Forelimb muscle (tissue), 1 donor: ENCODE results near the gene MYBPC2. TPM values are rescaled to one million over a fixed set of nuclear protein-coding genes. Genes with fewer than 3 reads are reported as not detected.

Experiments used
- DNase-seq: peaks from one replicate; pipeline ENCODE4 v3.0.0-alpha.2; 2013; ENCODE audit warnings: low read depth
- polyA plus RNA-seq: library from polyadenylated mRNA; unstranded; fragments of 120-200 nt; gene quantifications from one replicate; pipeline ENCODE4 v1.2.1, GENCODE V29; 2013; ENCODE audit not compliant: insufficient read length

MYBPC2 gene
- polyA plus RNA-seq, 1 donor = 67.9 TPM

- DNase-seq = no peak
Observed at GRCh38 chr19:50409347-50409746, 23.3 kb upstream of the MYBPC2 start.

- DNase-seq = no peak
Observed at GRCh38 chr19:50410109-50410508, 22.6 kb upstream of the MYBPC2 start.

GRCh38 chr19:50412419-50412818, 20.3 kb upstream of the MYBPC2 start:
- no peak for DNase-seq

- no peak for DNase-seq
Observed at GRCh38 chr19:50413096-50413495, 19.6 kb upstream of the MYBPC2 start.

GRCh38 chr19:50413531-50413930, 19.2 kb upstream of the MYBPC2 start:
- no peak for DNase-seq

GRCh38 chr19:50414864-50415660, 17.6 kb upstream of the MYBPC2 start:
- DNase-seq = no peak

- DNase-seq = no peak
Observed at GRCh38 chr19:50415661-50416033, 17.0 kb upstream of the MYBPC2 start.

- DNase-seq = no peak
Observed at GRCh38 chr19:50416034-50416977, 16.4 kb upstream of the MYBPC2 start.

GRCh38 chr19:50417111-50418081, 15.3 kb upstream of the MYBPC2 start:
- no peak for DNase-seq

- no peak for DNase-seq
Observed at GRCh38 chr19:50418176-50419021, 14.3 kb upstream of the MYBPC2 start, which contains the start of gene SPIB. Gene SPIB, plus strand, starts transcription at chr19:50418938. Its CDS starts 25 bp downstream, at chr19:50418963.

- DNase-seq = no peak
Observed at GRCh38 chr19:50419022-50419579, 13.6 kb upstream of the MYBPC2 start.

- DNase-seq = no peak
Observed at GRCh38 chr19:50419580-50420035, 13.1 kb upstream of the MYBPC2 start.

- no peak for DNase-seq
Observed at GRCh38 chr19:50420127-50420526, 12.6 kb upstream of the MYBPC2 start.

GRCh38 chr19:50420808-50421207, 11.9 kb upstream of the MYBPC2 start:
- DNase-seq = no peak

GRCh38 chr19:50422397-50423278, 10.1 kb upstream of the MYBPC2 start:
- no peak for DNase-seq

- DNase-seq = no peak
Observed at GRCh38 chr19:50423279-50424113, 9.2 kb upstream of the MYBPC2 start.

- no peak for DNase-seq
Observed at GRCh38 chr19:50425581-50425980, 7.1 kb upstream of the MYBPC2 start.

GRCh38 chr19:50427318-50427925, 5.3 kb upstream of the MYBPC2 start:
- no peak for DNase-seq
